GM19372 (cell line): Measurements from ENCODE around the gene MDP1.

Source experiments
- ATAC-seq: cut with Tn5 transposase; IDR thresholded peaks from one replicate; pipeline ENCODE4 v1.9.1; 2021; ENCODE audit warnings: mild to moderate bottlenecking, low read depth, moderate library complexity; ENCODE audit not compliant: unreplicated experiment

MDP1 gene

GRCh38 chr14:24185026-24185425 is 30.8 kb downstream of the MDP1 start:
- no peak for ATAC-seq

- no peak for ATAC-seq
These were observed 31.5 kb downstream of the MDP1 start for GRCh38 chr14:24184104-24184970.

- ATAC-seq, result no peak
These were observed 32.8 kb downstream of the MDP1 start for GRCh38 chr14:24183014-24183481.

- no peak for ATAC-seq
These were observed 33.6 kb downstream of the MDP1 start for GRCh38 chr14:24182110-24182882.

GRCh38 chr14:24181371-24182077 is 34.3 kb downstream of the MDP1 start:
- no peak for ATAC-seq

- ATAC-seq, result no peak
These were observed 35.7 kb downstream of the MDP1 start for GRCh38 chr14:24179961-24180796.

- ATAC-seq, result no peak
These were observed 36.4 kb downstream of the MDP1 start for GRCh38 chr14:24179294-24179960.

GRCh38 chr14:24178399-24179178 is 37.3 kb downstream of the MDP1 start:
- ATAC-seq, result no peak

- ATAC-seq, result no peak
These were observed 38.0 kb downstream of the MDP1 start for GRCh38 chr14:24177891-24178290.

- no peak for ATAC-seq
These were observed 38.6 kb downstream of the MDP1 start for GRCh38 chr14:24177041-24177825.

GRCh38 chr14:24176599-24176998 is 39.3 kb downstream of the MDP1 start:
- ATAC-seq, result no peak

- no peak for ATAC-seq
These were observed 43.0 kb downstream of the MDP1 start for GRCh38 chr14:24172871-24173281.

- peak; percentile 17 for ATAC-seq
These were observed 43.5 kb downstream of the MDP1 start for GRCh38 chr14:24172261-24172860.

GRCh38 chr14:24171422-24172260 is 44.2 kb downstream of the MDP1 start, which contains the start of gene REC8:
REC8 (plus strand) TSS chr14:24172080; CDS start chr14:24172553, 473 bp downstream.
- peak; percentile 70 for ATAC-seq

GRCh38 chr14:24167469-24168114 is 48.3 kb downstream of the MDP1 start:
- ATAC-seq, result no peak

GRCh38 chr14:24165785-24166184 is 50.1 kb downstream of the MDP1 start:
- ATAC-seq, result no peak
